Hepatocyte (in vitro differentiated cells): ENCODE measurements around the gene RPP25L.

Source experiments
- EZH2 ChIP-seq: fragments of 200-600 bp; sonication (generic); IDR thresholded peaks from 2 replicates; pipeline ENCODE4 v1.6.1; 2016; ENCODE audit warnings: antibody characterized with exemption, mild to moderate bottlenecking, borderline replicate concordance
- TF ChIP-seq, protein P1 (sequence below): fragments of 200-600 bp; sonication (generic); IDR thresholded peaks from 2 replicates; pipeline ENCODE4 v1.5.1; 2016; ENCODE audit warnings: antibody characterized with exemption, mild to moderate bottlenecking; ENCODE audit not compliant: poor library complexity

DNA sequence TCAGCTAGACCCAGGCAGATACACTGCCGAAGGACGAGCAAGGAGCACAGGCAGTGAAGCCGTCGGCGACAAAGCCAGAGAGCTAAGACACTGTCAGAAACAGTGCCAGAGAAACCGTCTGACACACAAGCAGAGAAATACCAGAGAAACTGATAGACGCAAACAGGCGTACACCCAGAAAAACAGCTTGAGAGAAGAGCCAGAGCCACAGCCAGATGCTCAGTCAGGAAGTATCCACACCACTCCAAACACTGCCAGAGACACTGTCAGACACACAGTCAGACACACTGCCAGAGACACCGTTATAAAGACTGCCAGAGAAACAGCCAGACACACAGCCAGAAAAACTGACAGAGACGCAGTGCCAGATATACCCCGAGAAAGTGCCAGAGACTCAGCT lies 41.5 kb downstream of the RPP25L start:
- TF ChIP-seq, protein P1, sequence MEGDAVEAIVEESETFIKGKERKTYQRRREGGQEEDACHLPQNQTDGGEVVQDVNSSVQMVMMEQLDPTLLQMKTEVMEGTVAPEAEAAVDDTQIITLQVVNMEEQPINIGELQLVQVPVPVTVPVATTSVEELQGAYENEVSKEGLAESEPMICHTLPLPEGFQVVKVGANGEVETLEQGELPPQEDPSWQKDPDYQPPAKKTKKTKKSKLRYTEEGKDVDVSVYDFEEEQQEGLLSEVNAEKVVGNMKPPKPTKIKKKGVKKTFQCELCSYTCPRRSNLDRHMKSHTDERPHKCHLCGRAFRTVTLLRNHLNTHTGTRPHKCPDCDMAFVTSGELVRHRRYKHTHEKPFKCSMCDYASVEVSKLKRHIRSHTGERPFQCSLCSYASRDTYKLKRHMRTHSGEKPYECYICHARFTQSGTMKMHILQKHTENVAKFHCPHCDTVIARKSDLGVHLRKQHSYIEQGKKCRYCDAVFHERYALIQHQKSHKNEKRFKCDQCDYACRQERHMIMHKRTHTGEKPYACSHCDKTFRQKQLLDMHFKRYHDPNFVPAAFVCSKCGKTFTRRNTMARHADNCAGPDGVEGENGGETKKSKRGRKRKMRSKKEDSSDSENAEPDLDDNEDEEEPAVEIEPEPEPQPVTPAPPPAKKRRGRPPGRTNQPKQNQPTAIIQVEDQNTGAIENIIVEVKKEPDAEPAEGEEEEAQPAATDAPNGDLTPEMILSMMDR = no peak
- no peak for TF ChIP-seq EZH2
